Keratinocyte (primary cell): Measurements from ENCODE around the gene TVP23C. TPM values are rescaled to one million over a fixed set of nuclear protein-coding genes. Genes with fewer than 3 reads are reported as not detected.

Experiments used
- DNase-seq: peaks from one replicate; pipeline ENCODE4 v3.0.0-alpha.2; 2011; ENCODE audit warnings: low read depth, missing footprints, low spot score
- FAIRE-seq: peaks from 2 replicates; lab custom pipeline; 2011; peaks lifted over from hg19 to GRCh38; lab: Jason Lieb, UNC
- H2AFZ ChIP-seq: 2 replicates; pipeline ENCODE4 v1.6.0; 2012; ENCODE audit warnings: low read length, control low read depth, inconsistent platforms; ENCODE audit not compliant: control insufficient read depth
- H3K27ac ChIP-seq: 2 replicates; pipeline ENCODE4 v1.5.1; 2011; ENCODE audit warnings: low read length; ENCODE audit not compliant: control insufficient read depth, insufficient read depth
- H3K27me3 ChIP-seq: 3 replicates; pipeline ENCODE4 v1.6.0; 2011; ENCODE audit warnings: low read length; ENCODE audit not compliant: control insufficient read depth, insufficient read depth; ENCODE audit errors: extremely low read depth
- H3K36me3 ChIP-seq, 2 experiments: 2 replicates in 1 of 2; 3 replicates in 1 of 2; pipeline ENCODE4 v1.5.1; 2011; ENCODE audit warnings: low read length in 2 of 2, mild to moderate bottlenecking in 1 of 2; ENCODE audit not compliant: control insufficient read depth in 2 of 2, insufficient read depth in 2 of 2; ENCODE audit errors: extremely low read depth in 1 of 2
- H3K4me1 ChIP-seq: 3 replicates; pipeline ENCODE4 v1.5.1; 2011; ENCODE audit warnings: low read length; ENCODE audit not compliant: control insufficient read depth, insufficient read depth; ENCODE audit errors: extremely low read depth
- H3K4me2 ChIP-seq: 3 replicates; pipeline ENCODE4 v1.6.0; 2011; ENCODE audit warnings: low read depth, low read length; ENCODE audit not compliant: control insufficient read depth, insufficient read depth; ENCODE audit errors: extremely low read depth
- H3K4me3 ChIP-seq, 3 experiments: fragments of 200-600 bp in 1 of 3; sonication (generic) in 1 of 3; 2 replicates in 2 of 3; 3 replicates in 1 of 3; pipeline ENCODE4 v1.5.1; 2011 to 2016; ENCODE audit warnings: low read length in 3 of 3, mild to moderate bottlenecking in 3 of 3, control low read depth in 2 of 3, inconsistent platforms in 1 of 3, low read depth in 1 of 3, mixed read lengths in 1 of 3, mixed run types in 1 of 3, moderate library complexity in 1 of 3; ENCODE audit not compliant: control insufficient read depth in 2 of 3, insufficient read depth in 2 of 3; ENCODE audit errors: extremely low read depth in 1 of 3
- H3K79me2 ChIP-seq: 2 replicates; pipeline ENCODE4 v1.6.0; 2012; ENCODE audit warnings: low read length; ENCODE audit not compliant: control insufficient read depth, insufficient read depth
- H3K9ac ChIP-seq: 3 replicates; pipeline ENCODE4 v1.6.0; 2011; ENCODE audit warnings: low read length; ENCODE audit not compliant: control insufficient read depth, insufficient read depth; ENCODE audit errors: extremely low read depth
- H3K9me1 ChIP-seq: 3 replicates; pipeline ENCODE4 v1.6.0; 2011; ENCODE audit warnings: low read length; ENCODE audit not compliant: control insufficient read depth, insufficient read depth; ENCODE audit errors: extremely low read depth
- H3K9me3 ChIP-seq: 2 replicates; pipeline ENCODE4 v1.5.1; 2012; ENCODE audit warnings: low read depth, low read length; ENCODE audit not compliant: control insufficient read depth
- H4K20me1 ChIP-seq: 3 replicates; pipeline ENCODE4 v1.6.0; 2011; ENCODE audit warnings: low read length; ENCODE audit not compliant: control insufficient read depth, insufficient read depth; ENCODE audit errors: extremely low read depth
- EZH2 ChIP-seq: IDR thresholded peaks from one replicate; pipeline ENCODE4 v1.6.1; 2012; ENCODE audit warnings: inconsistent platforms, mild to moderate bottlenecking, low read length, moderate library complexity
- dilution Hi-C: fragments of 300-500 bp; cut with MboI; formaldehyde crosslinking; loops from one replicate; pipeline ENCODE4 v1.7.0; 2020; ENCODE audit warnings: low sequenced_read_pairs; ENCODE audit not compliant: extremely low pct_ligation_motif_present
- polyA plus RNA-seq, 5 experiments: library from polyadenylated mRNA; depleted of rRNA in 3 of 5; stranded (reverse) in 3 of 5; stranded (forward) in 1 of 5; unstranded in 1 of 5; fragments of >200 nt; gene quantifications; 1 replicate in 1 of 5; 2 replicates in 3 of 5; 3 replicates in 1 of 5; pipeline versions ENCODE4 v1.2.1 to v1.2.3, GENCODE V29; 2011 to 2012; ENCODE audit warnings: missing spikeins in 2 of 5, low read depth in 1 of 5, low replicate concordance in 1 of 5
- TF ChIP-seq, protein P1 (sequence below), 3 experiments: IDR thresholded peaks in 1 of 3; conservative IDR thresholded peaks in 1 of 3; optimal IDR thresholded peaks in 1 of 3; 2 replicates in 2 of 3; 3 replicates in 1 of 3; pipeline versions ENCODE3 to v1.5.1; 2011; ENCODE audit warnings: low read length in 3 of 3, mild to moderate bottlenecking in 3 of 3, moderate library complexity in 2 of 3, control low read depth in 1 of 3, inconsistent platforms in 1 of 3; ENCODE audit not compliant: insufficient read depth in 2 of 3; ENCODE audit errors: extremely low read depth in 1 of 3

The TVP23C gene
- polyA plus RNA-seq, 1 donor (not counting 4 experiments of a cell fraction or from before 2014, with no cell fraction given), result 5.7 TPM

DNA sequence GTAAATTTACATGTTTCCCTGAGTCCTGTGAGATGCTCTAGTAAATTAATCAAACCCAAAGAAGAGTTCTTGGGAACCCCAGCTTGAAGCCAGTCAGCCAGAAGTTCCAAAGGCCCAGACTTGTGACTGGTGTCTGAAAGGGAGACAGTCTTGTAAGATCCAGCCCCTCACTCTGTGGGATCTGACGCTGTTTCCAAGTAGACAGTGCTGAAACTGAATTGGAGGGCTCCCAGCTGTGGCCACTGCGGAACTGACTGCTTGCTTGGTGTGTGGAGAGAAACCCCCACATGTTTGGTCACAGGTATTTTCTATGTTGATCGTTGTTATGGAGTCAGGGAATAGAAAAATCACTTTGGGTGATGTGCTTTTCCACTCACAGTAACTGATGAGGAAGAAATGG, 90.4 kb downstream of the TVP23C start:
- DNase-seq (no peak), FAIRE-seq (no peak)
- Histone ChIP-seq H3K9ac (no peak overlapping the region), H4K20me1 (no peaks in the 10 kb centered on the region), H3K79me2 (no peaks in the 10 kb centered on the region), H3K9me3 (no peaks in the 10 kb centered on the region), H3K27me3 (no peaks in the 10 kb centered on the region), H3K4me2 (no peak overlapping the region), H3K36me3 (no peaks in the 10 kb centered on the region), H3K4me3 (no peak overlapping the region), H2AFZ (no peak overlapping the region), H3K9me1 (no peaks in the 10 kb centered on the region), H3K27ac (no peak overlapping the region), H3K4me1 (no peaks in the 10 kb centered on the region)
- TF ChIP-seq EZH2, result no peak
- TF ChIP-seq, protein P1, sequence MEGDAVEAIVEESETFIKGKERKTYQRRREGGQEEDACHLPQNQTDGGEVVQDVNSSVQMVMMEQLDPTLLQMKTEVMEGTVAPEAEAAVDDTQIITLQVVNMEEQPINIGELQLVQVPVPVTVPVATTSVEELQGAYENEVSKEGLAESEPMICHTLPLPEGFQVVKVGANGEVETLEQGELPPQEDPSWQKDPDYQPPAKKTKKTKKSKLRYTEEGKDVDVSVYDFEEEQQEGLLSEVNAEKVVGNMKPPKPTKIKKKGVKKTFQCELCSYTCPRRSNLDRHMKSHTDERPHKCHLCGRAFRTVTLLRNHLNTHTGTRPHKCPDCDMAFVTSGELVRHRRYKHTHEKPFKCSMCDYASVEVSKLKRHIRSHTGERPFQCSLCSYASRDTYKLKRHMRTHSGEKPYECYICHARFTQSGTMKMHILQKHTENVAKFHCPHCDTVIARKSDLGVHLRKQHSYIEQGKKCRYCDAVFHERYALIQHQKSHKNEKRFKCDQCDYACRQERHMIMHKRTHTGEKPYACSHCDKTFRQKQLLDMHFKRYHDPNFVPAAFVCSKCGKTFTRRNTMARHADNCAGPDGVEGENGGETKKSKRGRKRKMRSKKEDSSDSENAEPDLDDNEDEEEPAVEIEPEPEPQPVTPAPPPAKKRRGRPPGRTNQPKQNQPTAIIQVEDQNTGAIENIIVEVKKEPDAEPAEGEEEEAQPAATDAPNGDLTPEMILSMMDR (optimal IDR thresholded peaks at IDR 0.05 in 1 of 3, IDR thresholded peaks at IDR 0.05 in 1 of 3, conservative IDR thresholded peaks at IDR 0.05 in 1 of 3; ENCODE audit: extremely low read depth in 1 of 3, insufficient read depth in 2 of 3, low read length in 3 of 3), result no peak
- dilution Hi-C loops, result no loop called here

GRCh38 chr17:15470536-15470935, 92.7 kb downstream of the TVP23C start:
- dilution Hi-C loops, result no loop called here
- Histone ChIP-seq H3K9ac (no peak overlapping the region), H3K9me3 (no peaks in the 10 kb centered on the region), H3K4me3 (no peak overlapping the region), H3K4me2 (no peak overlapping the region), H4K20me1 (no peaks in the 10 kb centered on the region), H3K9me1 (no peaks in the 10 kb centered on the region), H3K36me3 (no peaks in the 10 kb centered on the region), H3K27ac (no peak overlapping the region), H2AFZ (no peak overlapping the region), H3K4me1 (no peaks in the 10 kb centered on the region), H3K79me2 (no peaks in the 10 kb centered on the region), H3K27me3 (no peaks in the 10 kb centered on the region)
- FAIRE-seq (no peak), DNase-seq (no peak)
- TF ChIP-seq, protein P1 (optimal IDR thresholded peaks at IDR 0.05 in 1 of 3, IDR thresholded peaks at IDR 0.05 in 1 of 3, conservative IDR thresholded peaks at IDR 0.05 in 1 of 3; ENCODE audit: extremely low read depth in 1 of 3, insufficient read depth in 2 of 3, low read length in 3 of 3), result no peak
- TF ChIP-seq EZH2, result no peak
